ENCODE data around the gene TIFAB.

Gene TIFAB

GRCh38 chr5:135468541-135468940 is 16.4 kb upstream of the TIFAB start:
- Histone ChIP-seq H3K27me3 (ENCODE audit: control insufficient read depth, insufficient read depth, low read length, poor library complexity, severe bottlenecking) (peaks cover 99% of the 10 kb centered on the region), H3K36me3 (ENCODE audit: control insufficient read depth, insufficient read depth, low read length) (no peaks in the 10 kb centered on the region), H3K4me3 (ENCODE audit: insufficient read depth, low read depth, low read length) (no peak overlapping the region), H3K27ac (ENCODE audit: insufficient read depth, low read depth, low read length, poor library complexity, severe bottlenecking) (no peak overlapping the region), H3K9me3 (ENCODE audit: control insufficient read depth, low read length) (no peaks in the 10 kb centered on the region), H3K4me1 (ENCODE audit: control insufficient read depth, insufficient read depth, low read length) (peaks cover 14% of the 10 kb centered on the region)
- WGBS, 2 experiments, result 92 to 96% methylated on average over 2 of the region's 2 CpGs

GRCh38 chr5:135467871-135468485 is 15.8 kb upstream of the TIFAB start:
- H3K4me3 ChIP-seq (ENCODE audit: insufficient read depth, low read depth, low read length), result no peak overlapping the region
- H3K4me1 ChIP-seq (ENCODE audit: control insufficient read depth, insufficient read depth, low read length), result peaks cover 14% of the 10 kb centered on the region
- 89 to 91% methylated on average over 4 of the region's 4 CpGs for WGBS, 2 experiments
- no peaks in the 10 kb centered on the region for H3K36me3 ChIP-seq (ENCODE audit: control insufficient read depth, insufficient read depth, low read length)
- H3K27ac ChIP-seq (ENCODE audit: insufficient read depth, low read depth, low read length, poor library complexity, severe bottlenecking), result no peak overlapping the region
- H3K27me3 ChIP-seq (ENCODE audit: control insufficient read depth, insufficient read depth, low read length, poor library complexity, severe bottlenecking), result peaks cover 99% of the 10 kb centered on the region
- no peaks in the 10 kb centered on the region for H3K9me3 ChIP-seq (ENCODE audit: control insufficient read depth, low read length)

DNA sequence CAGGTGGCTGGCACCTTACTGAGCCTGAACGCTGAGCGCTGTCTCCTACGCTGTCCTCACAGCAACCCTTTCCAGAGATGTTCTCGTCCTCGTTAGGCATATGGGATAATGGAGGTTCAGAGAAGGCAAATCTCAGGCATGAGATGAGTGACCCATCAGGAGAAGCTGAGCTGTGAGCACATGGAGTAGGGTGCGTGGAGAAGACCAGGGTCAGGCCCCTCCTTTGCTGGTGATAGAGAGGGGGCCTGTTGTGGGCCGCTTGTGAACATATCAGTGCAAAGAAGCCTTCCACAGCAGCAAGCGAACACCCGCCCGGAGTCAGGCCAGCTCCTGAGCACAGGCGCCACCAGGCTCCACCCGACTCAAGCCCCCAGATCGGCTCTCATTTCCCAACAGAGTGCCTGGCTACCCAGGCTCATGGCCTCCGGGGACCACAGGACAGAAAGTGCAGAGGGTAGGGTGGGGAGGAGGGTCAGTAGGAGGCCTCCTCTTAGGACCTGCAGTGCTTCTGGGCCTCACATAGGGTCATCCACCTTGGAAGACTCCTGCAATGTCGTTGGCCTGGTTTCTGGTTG is 15.0 kb upstream of the TIFAB start:
- Histone ChIP-seq H3K27me3 (ENCODE audit: control insufficient read depth, insufficient read depth, low read length, poor library complexity, severe bottlenecking) (peaks cover 98% of the 10 kb centered on the region), H3K27ac (ENCODE audit: insufficient read depth, low read depth, low read length, poor library complexity, severe bottlenecking) (no peak overlapping the region), H3K36me3 (ENCODE audit: control insufficient read depth, insufficient read depth, low read length) (no peaks in the 10 kb centered on the region), H3K9me3 (ENCODE audit: control insufficient read depth, low read length) (no peaks in the 10 kb centered on the region), H3K4me1 (ENCODE audit: control insufficient read depth, insufficient read depth, low read length) (peaks cover 14% of the 10 kb centered on the region), H3K4me3 (ENCODE audit: insufficient read depth, low read depth, low read length) (peak overlapping the region; percentile 11)
- WGBS, 2 experiments, result 44 to 45% methylated on average over 15 of the region's 15 CpGs

DNA sequence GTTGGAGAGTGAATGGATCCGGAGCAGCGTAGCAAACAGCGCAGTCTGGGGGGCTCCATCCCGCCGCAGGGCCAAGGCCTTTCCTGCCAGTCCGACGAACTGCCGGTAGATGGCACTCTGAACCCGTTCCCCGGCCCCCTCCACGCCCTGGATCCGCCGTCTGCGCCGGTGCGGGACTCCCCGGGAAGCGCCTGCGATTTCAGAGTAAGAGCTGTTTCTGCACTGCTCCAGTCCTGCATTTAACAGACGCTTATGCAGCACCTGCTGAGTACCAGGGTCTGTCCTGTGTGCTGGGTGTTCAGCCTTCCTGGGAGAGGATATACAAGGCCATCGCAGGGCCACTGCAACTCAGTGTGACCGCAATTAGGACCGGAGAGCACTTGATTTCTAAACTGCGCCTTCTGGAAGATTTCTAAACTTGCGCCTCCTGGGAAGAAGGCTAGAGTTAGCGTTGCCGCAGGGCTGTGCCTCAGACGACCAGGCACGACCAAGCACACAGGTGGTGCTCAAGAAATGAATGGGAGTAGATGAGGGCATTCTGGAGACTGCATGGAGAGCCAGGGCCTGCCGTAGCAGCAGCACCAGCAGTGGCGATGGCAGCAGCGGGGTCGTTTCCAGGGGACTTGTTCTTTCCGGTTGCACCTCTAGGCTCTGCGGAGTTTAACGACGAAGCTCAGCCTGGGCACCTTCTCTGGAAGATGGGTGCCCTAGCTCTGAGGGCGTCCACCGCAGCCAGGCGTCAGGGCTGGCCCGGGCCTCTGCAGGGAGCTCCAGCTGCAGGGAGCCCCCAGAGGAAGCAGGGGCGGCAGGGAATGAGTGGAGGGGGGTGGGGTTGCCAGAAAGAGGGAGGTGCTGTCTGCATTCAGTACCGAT is 14.3 kb upstream of the TIFAB start:
- H3K27me3 ChIP-seq (ENCODE audit: control insufficient read depth, insufficient read depth, low read length, poor library complexity, severe bottlenecking), result peaks cover 98% of the 10 kb centered on the region
- no peaks in the 10 kb centered on the region for H3K9me3 ChIP-seq (ENCODE audit: control insufficient read depth, low read length)
- no peaks in the 10 kb centered on the region for H3K36me3 ChIP-seq (ENCODE audit: control insufficient read depth, insufficient read depth, low read length)
- WGBS, 2 experiments, result 2% methylated on average over 43 of the region's 43 CpGs
- H3K4me3 ChIP-seq (ENCODE audit: insufficient read depth, low read depth, low read length), result peak overlapping the region; percentile 11
- H3K27ac ChIP-seq (ENCODE audit: insufficient read depth, low read depth, low read length, poor library complexity, severe bottlenecking), result no peak overlapping the region
- H3K4me1 ChIP-seq (ENCODE audit: control insufficient read depth, insufficient read depth, low read length), result peaks cover 14% of the 10 kb centered on the region

DNA sequence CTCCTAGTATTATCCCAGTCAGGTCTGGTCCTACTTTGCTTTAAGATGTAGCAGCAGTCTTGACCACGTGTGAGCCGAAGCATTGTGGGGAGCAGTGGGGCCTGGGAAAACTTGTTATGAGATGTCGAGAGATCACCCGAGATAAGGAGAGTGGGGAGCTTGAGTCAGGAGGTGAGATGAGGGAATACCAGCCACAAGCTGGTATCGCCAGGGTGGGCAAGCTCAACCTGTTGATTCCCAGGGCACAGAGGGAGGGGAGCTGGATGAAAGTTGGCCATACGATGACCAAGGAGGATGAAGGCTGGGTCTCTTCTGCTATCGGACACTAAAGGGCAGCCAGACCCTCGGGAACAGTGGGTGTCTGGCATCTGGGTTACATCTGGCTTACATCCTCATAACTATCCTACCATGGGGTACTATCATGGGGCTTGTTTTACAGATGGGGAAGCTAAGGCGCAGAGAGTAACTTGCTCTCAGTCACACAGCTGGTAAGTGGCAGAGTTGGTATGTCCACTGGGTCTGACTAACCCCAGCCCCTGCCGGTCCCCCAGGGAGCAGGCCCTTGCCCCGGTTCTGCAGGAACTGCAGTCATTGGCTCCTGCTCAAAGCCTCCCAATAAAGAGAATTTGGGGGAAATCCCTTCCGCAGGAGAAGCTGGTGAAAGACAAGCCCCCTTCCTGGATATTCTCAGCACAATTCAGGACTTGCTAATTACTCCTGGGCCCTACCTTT is 13.4 kb upstream of the TIFAB start:
- WGBS, 2 experiments, result 56 to 61% methylated on average over 12 of the region's 12 CpGs
- no peak overlapping the region for H3K4me3 ChIP-seq (ENCODE audit: insufficient read depth, low read depth, low read length)
- no peaks in the 10 kb centered on the region for H3K9me3 ChIP-seq (ENCODE audit: control insufficient read depth, low read length)
- no peak overlapping the region for H3K27ac ChIP-seq (ENCODE audit: insufficient read depth, low read depth, low read length, poor library complexity, severe bottlenecking)
- H3K4me1 ChIP-seq (ENCODE audit: control insufficient read depth, insufficient read depth, low read length), result peaks cover 14% of the 10 kb centered on the region
- no peaks in the 10 kb centered on the region for H3K36me3 ChIP-seq (ENCODE audit: control insufficient read depth, insufficient read depth, low read length)
- H3K27me3 ChIP-seq (ENCODE audit: control insufficient read depth, insufficient read depth, low read length, poor library complexity, severe bottlenecking), result peaks cover 98% of the 10 kb centered on the region

GRCh38 chr5:135462304-135462703 is 10.2 kb upstream of the TIFAB start:
- Histone ChIP-seq H3K9me3 (ENCODE audit: control insufficient read depth, low read length) (no peaks in the 10 kb centered on the region), H3K27ac (ENCODE audit: insufficient read depth, low read depth, low read length, poor library complexity, severe bottlenecking) (no peak overlapping the region), H3K36me3 (ENCODE audit: control insufficient read depth, insufficient read depth, low read length) (no peaks in the 10 kb centered on the region), H3K27me3 (ENCODE audit: control insufficient read depth, insufficient read depth, low read length, poor library complexity, severe bottlenecking) (peaks cover 85% of the 10 kb centered on the region), H3K4me1 (ENCODE audit: control insufficient read depth, insufficient read depth, low read length) (peaks cover 12% of the 10 kb centered on the region), H3K4me3 (ENCODE audit: insufficient read depth, low read depth, low read length) (no peak overlapping the region)
- 8 to 9% methylated on average over 6 of the region's 6 CpGs for WGBS, 2 experiments

- Histone ChIP-seq H3K9me3 (ENCODE audit: control insufficient read depth, low read length) (no peaks in the 10 kb centered on the region), H3K27me3 (ENCODE audit: control insufficient read depth, insufficient read depth, low read length, poor library complexity, severe bottlenecking) (peaks cover 85% of the 10 kb centered on the region), H3K36me3 (ENCODE audit: control insufficient read depth, insufficient read depth, low read length) (no peaks in the 10 kb centered on the region), H3K4me3 (ENCODE audit: insufficient read depth, low read depth, low read length) (no peak overlapping the region), H3K4me1 (ENCODE audit: control insufficient read depth, insufficient read depth, low read length) (peaks cover 5% of the 10 kb centered on the region), H3K27ac (ENCODE audit: insufficient read depth, low read depth, low read length, poor library complexity, severe bottlenecking) (no peak overlapping the region)
- WGBS, 2 experiments, result 85 to 88% methylated on average over 7 of the region's 7 CpGs
These were observed 9.5 kb upstream of the TIFAB start for GRCh38 chr5:135461481-135462151.

- H3K4me1 ChIP-seq (ENCODE audit: control insufficient read depth, insufficient read depth, low read length), result no peaks in the 10 kb centered on the region
- no peak overlapping the region for H3K4me3 ChIP-seq (ENCODE audit: insufficient read depth, low read depth, low read length)
- WGBS, 2 experiments, result 75 to 83% methylated on average over 11 of the region's 11 CpGs
- H3K27ac ChIP-seq (ENCODE audit: insufficient read depth, low read depth, low read length, poor library complexity, severe bottlenecking), result no peak overlapping the region
- no peaks in the 10 kb centered on the region for H3K36me3 ChIP-seq (ENCODE audit: control insufficient read depth, insufficient read depth, low read length)
- H3K9me3 ChIP-seq (ENCODE audit: control insufficient read depth, low read length), result no peaks in the 10 kb centered on the region
- peaks cover 82% of the 10 kb centered on the region for H3K27me3 ChIP-seq (ENCODE audit: control insufficient read depth, insufficient read depth, low read length, poor library complexity, severe bottlenecking)
These were observed 8.3 kb upstream of the TIFAB start for GRCh38 chr5:135460246-135461033.

GRCh38 chr5:135458921-135459331 is 6.8 kb upstream of the TIFAB start:
- Histone ChIP-seq H3K27ac (ENCODE audit: insufficient read depth, low read depth, low read length, poor library complexity, severe bottlenecking) (no peak overlapping the region), H3K36me3 (ENCODE audit: control insufficient read depth, insufficient read depth, low read length) (no peaks in the 10 kb centered on the region), H3K9me3 (ENCODE audit: control insufficient read depth, low read length) (no peaks in the 10 kb centered on the region), H3K27me3 (ENCODE audit: control insufficient read depth, insufficient read depth, low read length, poor library complexity, severe bottlenecking) (peaks cover 67% of the 10 kb centered on the region), H3K4me1 (ENCODE audit: control insufficient read depth, insufficient read depth, low read length) (no peaks in the 10 kb centered on the region), H3K4me3 (ENCODE audit: insufficient read depth, low read depth, low read length) (no peak overlapping the region)
- 82 to 86% methylated on average over 5 of the region's 5 CpGs for WGBS, 2 experiments

All from ectodermal cell (in vitro differentiated cells).